HepG2 (cell line): Measurements from ENCODE around the gene IL17RC. TPM values are rescaled to one million over a fixed set of nuclear protein-coding genes. Genes with fewer than 3 reads are reported as not detected.

Experiments
- ELF3 ChIP-seq: IDR thresholded peaks from 2 replicates; pipeline ENCODE4 v1.6.1; 2016; ENCODE audit warnings: missing genetic modification reagents, missing compliant biosample characterization
- ETV6 ChIP-seq: sonication (generic); formaldehyde crosslinking; conservative IDR thresholded peaks from 2 replicates; pipeline ENCODE4 v1.4.0; 2020; ENCODE audit warnings: missing genetic modification reagents
- GABPB1 ChIP-seq: IDR thresholded peaks from 2 replicates; pipeline ENCODE4 v1.6.1; 2016; ENCODE audit warnings: mild to moderate bottlenecking, missing genetic modification reagents, moderate library complexity, missing compliant biosample characterization
- GATA4 ChIP-seq: sonication (generic); IDR thresholded peaks from 2 replicates; pipeline ENCODE4 v1.6.1; 2016; ENCODE audit warnings: antibody characterized with exemption, low read depth, borderline replicate concordance
- HOXA3 ChIP-seq: sonication (generic); formaldehyde crosslinking; IDR thresholded peaks from 2 replicates; pipeline ENCODE4 v1.5.0; 2020; ENCODE audit warnings: missing genetic modification reagents
- KLF16 ChIP-seq, 2 experiments: sonication (generic) in 1 of 2; formaldehyde crosslinking in 1 of 2; IDR thresholded peaks; 2 replicates each; pipeline versions ENCODE4 v1.6.1 to v1.8.0; 2016 to 2023; ENCODE audit warnings: missing genetic modification reagents in 2 of 2, missing compliant biosample characterization in 1 of 2
- NFYC ChIP-seq: IDR thresholded peaks from 2 replicates; pipeline ENCODE4 v1.6.1; 2016; ENCODE audit warnings: missing genetic modification reagents, missing compliant biosample characterization
- TARDBP ChIP-seq: sonication (generic); formaldehyde crosslinking; IDR thresholded peaks from 2 replicates; pipeline ENCODE4 v1.8.0; 2022; ENCODE audit warnings: mild to moderate bottlenecking, missing genetic modification reagents
- TMF1 ChIP-seq: sonication (generic); formaldehyde crosslinking; IDR thresholded peaks from 2 replicates; pipeline ENCODE4 v1.8.1; 2022; ENCODE audit warnings: low read depth, missing genetic modification reagents
- U2AF2 ChIP-seq: fragments of 200-400 bp; formaldehyde crosslinking; IDR thresholded peaks from 2 replicates; pipeline ENCODE4 v1.6.1; 2017; ENCODE audit warnings: low read depth, mild to moderate bottlenecking, low read length
- XBP1 ChIP-seq: sonication (generic); formaldehyde crosslinking; IDR thresholded peaks from 2 replicates; pipeline ENCODE4 v1.5.0; 2020; ENCODE audit warnings: missing genetic modification reagents
- ZFX ChIP-seq: sonication (generic); formaldehyde crosslinking; IDR thresholded peaks from 2 replicates; pipeline ENCODE4 v1.4.0; 2020; ENCODE audit warnings: mild to moderate bottlenecking, low read depth, missing genetic modification reagents, moderate library complexity
- ZNF264 ChIP-seq: sonication (generic); formaldehyde crosslinking; IDR thresholded peaks from 2 replicates; pipeline ENCODE4 v1.4.0; 2020; ENCODE audit warnings: missing genetic modification reagents
- ZNF274 ChIP-seq: sonication (generic); formaldehyde crosslinking; IDR thresholded peaks from 2 replicates; pipeline ENCODE4 v1.5.1; 2020; ENCODE audit warnings: mild to moderate bottlenecking, missing genetic modification reagents
- ZNF296 ChIP-seq: sonication (generic); formaldehyde crosslinking; conservative IDR thresholded peaks from 2 replicates; pipeline ENCODE4 v1.5.0; 2020; ENCODE audit warnings: mild to moderate bottlenecking, missing genetic modification reagents
- ZNF577 ChIP-seq: sonication (generic); formaldehyde crosslinking; IDR thresholded peaks from 2 replicates; pipeline ENCODE4 v1.4.0; 2020; ENCODE audit warnings: mild to moderate bottlenecking, low read depth, missing genetic modification reagents, borderline replicate concordance
- ZNF644 ChIP-seq: IDR thresholded peaks from 2 replicates; pipeline ENCODE4 v1.6.1; 2016; ENCODE audit warnings: low read depth
- ZNF879 ChIP-seq: sonication (generic); formaldehyde crosslinking; IDR thresholded peaks from 2 replicates; pipeline ENCODE4 v1.8.1; 2023; ENCODE audit warnings: missing genetic modification reagents
- polyA plus RNA-seq, 8 experiments: library from polyadenylated mRNA; depleted of rRNA in 3 of 8; stranded (reverse) in 7 of 8; unstranded in 1 of 8; fragments of >200 nt; fragmentation: Illumina TruSeq in 4 of 8; extraction: Trizol in 4 of 8; gene quantifications; 2 replicates each; pipeline versions ENCODE4 v1.2.1 to v1.2.3, GENCODE V29; 2011 to 2016; ENCODE audit warnings: low read depth in 4 of 8, missing spikeins in 1 of 8, mixed read lengths in 1 of 8; ENCODE audit not compliant: insufficient read depth in 1 of 8
- total RNA-seq, 5 experiments: library from RNA; depleted of rRNA; stranded (reverse); fragments of >200 nt; fragmentation: Illumina TruSeq; extraction: Trizol; gene quantifications; 2 replicates each; pipeline ENCODE4 v1.2.3, GENCODE V29; 2016; ENCODE audit warnings: low read depth in 1 of 5
- TF ChIP-seq, protein P1 (sequence below): sonication (generic); formaldehyde crosslinking; IDR thresholded peaks from 2 replicates; pipeline ENCODE4 v1.5.0; 2020; ENCODE audit warnings: mild to moderate bottlenecking, missing genetic modification reagents, moderate library complexity
- TF ChIP-seq, protein P2 (sequence below): sonication (generic); formaldehyde crosslinking; IDR thresholded peaks from 2 replicates; pipeline ENCODE4 v1.4.0; 2020; ENCODE audit warnings: missing genetic modification reagents, borderline replicate concordance
- TF ChIP-seq, protein P3 (sequence below): sonication (generic); formaldehyde crosslinking; IDR thresholded peaks from 2 replicates; pipeline ENCODE4 v1.5.0; 2020; ENCODE audit warnings: missing genetic modification reagents
- TF ChIP-seq, protein P4 (sequence below): sonication (generic); formaldehyde crosslinking; IDR thresholded peaks from 2 replicates; pipeline ENCODE4 v1.8.1; 2023; ENCODE audit warnings: mild to moderate bottlenecking, missing genetic modification reagents

The IL17RC gene
- total and polyA plus RNA-seq, 2 of the 13 experiments (the other 11 are each of a cell fraction or from before 2014, with no cell fraction given), result 20.7 to 24.0 TPM

DNA sequence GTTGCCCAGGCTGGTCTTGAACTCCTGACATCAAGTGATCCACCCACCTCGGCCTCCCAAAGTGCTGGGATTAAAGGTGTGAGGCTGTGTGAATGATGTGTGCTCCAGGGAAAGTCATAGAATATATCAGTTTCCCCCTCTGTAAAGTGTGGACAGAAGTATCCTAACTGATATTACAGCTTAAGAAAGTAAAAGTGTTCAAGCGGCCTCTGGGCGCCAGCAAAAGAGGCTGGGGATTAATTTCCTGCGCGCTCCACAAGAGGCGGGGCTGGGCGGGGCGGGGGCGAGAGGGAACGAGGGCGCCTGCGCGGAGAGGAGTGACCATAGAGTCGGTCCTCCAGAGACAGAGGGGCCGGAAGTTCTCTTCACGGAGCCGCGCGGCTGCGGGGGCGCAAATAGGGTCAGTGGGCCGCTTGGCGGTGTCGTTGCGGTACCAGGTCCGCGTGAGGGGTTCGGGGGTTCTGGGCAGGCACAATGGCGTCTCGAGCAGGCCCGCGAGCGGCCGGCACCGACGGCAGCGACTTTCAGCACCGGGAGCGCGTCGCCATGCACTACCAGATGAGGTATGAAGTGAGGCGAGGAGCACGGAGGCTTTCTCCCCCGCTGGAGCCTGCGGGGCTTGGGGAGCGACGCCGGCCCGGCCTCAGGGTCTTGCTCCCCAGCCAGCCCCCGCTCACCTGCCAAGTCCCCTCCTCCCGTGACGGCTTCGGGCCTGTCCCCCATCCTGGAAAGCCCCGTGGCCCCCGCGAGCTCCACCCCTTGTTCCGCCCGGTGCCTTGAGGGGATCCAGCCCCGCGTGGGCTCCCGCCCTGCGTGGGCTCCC, 26.4 kb upstream of the IL17RC start, which contains the start of gene JAGN1 (continued):
- TF ChIP-seq, protein P1, sequence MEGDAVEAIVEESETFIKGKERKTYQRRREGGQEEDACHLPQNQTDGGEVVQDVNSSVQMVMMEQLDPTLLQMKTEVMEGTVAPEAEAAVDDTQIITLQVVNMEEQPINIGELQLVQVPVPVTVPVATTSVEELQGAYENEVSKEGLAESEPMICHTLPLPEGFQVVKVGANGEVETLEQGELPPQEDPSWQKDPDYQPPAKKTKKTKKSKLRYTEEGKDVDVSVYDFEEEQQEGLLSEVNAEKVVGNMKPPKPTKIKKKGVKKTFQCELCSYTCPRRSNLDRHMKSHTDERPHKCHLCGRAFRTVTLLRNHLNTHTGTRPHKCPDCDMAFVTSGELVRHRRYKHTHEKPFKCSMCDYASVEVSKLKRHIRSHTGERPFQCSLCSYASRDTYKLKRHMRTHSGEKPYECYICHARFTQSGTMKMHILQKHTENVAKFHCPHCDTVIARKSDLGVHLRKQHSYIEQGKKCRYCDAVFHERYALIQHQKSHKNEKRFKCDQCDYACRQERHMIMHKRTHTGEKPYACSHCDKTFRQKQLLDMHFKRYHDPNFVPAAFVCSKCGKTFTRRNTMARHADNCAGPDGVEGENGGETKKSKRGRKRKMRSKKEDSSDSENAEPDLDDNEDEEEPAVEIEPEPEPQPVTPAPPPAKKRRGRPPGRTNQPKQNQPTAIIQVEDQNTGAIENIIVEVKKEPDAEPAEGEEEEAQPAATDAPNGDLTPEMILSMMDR (CRISPR knock-in tag), result peak; percentile 57
- TF ChIP-seq ZNF296 (CRISPR knock-in tag), result no peak
- peak in 1 of 2 experiments; percentile 80; a peak in 2 of 4 replicates for TF ChIP-seq KLF16 (CRISPR knock-in tag; IDR thresholded peaks at IDR 0.05)
- TF ChIP-seq ZNF644 (CRISPR knock-in tag), result no peak
- TF ChIP-seq TMF1, result no peak
- TF ChIP-seq HOXA3, result peak; percentile 90
- peak; percentile 36; the same call in 1 of the 2 replicates for TF ChIP-seq GATA4
- no peak for TF ChIP-seq ELF3
- peak; percentile 84 for TF ChIP-seq TARDBP (CRISPR knock-in tag)
- TF ChIP-seq NFYC (CRISPR knock-in tag), result no peak; the same call in 1 of the 2 replicates
- TF ChIP-seq ZNF879 (CRISPR knock-in tag), result 0 out of 2 replicates have a peak, but pooled peaks have one; percentile 51
- TF ChIP-seq U2AF2, result no peak
- TF ChIP-seq, protein P2, sequence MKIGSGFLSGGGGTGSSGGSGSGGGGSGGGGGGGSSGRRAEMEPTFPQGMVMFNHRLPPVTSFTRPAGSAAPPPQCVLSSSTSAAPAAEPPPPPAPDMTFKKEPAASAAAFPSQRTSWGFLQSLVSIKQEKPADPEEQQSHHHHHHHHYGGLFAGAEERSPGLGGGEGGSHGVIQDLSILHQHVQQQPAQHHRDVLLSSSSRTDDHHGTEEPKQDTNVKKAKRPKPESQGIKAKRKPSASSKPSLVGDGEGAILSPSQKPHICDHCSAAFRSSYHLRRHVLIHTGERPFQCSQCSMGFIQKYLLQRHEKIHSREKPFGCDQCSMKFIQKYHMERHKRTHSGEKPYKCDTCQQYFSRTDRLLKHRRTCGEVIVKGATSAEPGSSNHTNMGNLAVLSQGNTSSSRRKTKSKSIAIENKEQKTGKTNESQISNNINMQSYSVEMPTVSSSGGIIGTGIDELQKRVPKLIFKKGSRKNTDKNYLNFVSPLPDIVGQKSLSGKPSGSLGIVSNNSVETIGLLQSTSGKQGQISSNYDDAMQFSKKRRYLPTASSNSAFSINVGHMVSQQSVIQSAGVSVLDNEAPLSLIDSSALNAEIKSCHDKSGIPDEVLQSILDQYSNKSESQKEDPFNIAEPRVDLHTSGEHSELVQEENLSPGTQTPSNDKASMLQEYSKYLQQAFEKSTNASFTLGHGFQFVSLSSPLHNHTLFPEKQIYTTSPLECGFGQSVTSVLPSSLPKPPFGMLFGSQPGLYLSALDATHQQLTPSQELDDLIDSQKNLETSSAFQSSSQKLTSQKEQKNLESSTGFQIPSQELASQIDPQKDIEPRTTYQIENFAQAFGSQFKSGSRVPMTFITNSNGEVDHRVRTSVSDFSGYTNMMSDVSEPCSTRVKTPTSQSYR (CRISPR knock-in tag), result no peak
- peak; percentile 67; the same call in 1 of the 2 replicates for TF ChIP-seq ZNF274 (CRISPR knock-in tag)
- TF ChIP-seq XBP1, result no peak
- TF ChIP-seq, protein P3, sequence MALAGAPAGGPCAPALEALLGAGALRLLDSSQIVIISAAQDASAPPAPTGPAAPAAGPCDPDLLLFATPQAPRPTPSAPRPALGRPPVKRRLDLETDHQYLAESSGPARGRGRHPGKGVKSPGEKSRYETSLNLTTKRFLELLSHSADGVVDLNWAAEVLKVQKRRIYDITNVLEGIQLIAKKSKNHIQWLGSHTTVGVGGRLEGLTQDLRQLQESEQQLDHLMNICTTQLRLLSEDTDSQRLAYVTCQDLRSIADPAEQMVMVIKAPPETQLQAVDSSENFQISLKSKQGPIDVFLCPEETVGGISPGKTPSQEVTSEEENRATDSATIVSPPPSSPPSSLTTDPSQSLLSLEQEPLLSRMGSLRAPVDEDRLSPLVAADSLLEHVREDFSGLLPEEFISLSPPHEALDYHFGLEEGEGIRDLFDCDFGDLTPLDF, result no peak; the same call in none of the 2 replicates
- peak; percentile 60 for TF ChIP-seq ZNF264 (CRISPR knock-in tag)
- no peak for TF ChIP-seq ETV6 (CRISPR knock-in tag)
- no peak for TF ChIP-seq ZNF577 (CRISPR knock-in tag)
- TF ChIP-seq GABPB1 (CRISPR knock-in tag), result peak; percentile 98
- TF ChIP-seq, protein P4, sequence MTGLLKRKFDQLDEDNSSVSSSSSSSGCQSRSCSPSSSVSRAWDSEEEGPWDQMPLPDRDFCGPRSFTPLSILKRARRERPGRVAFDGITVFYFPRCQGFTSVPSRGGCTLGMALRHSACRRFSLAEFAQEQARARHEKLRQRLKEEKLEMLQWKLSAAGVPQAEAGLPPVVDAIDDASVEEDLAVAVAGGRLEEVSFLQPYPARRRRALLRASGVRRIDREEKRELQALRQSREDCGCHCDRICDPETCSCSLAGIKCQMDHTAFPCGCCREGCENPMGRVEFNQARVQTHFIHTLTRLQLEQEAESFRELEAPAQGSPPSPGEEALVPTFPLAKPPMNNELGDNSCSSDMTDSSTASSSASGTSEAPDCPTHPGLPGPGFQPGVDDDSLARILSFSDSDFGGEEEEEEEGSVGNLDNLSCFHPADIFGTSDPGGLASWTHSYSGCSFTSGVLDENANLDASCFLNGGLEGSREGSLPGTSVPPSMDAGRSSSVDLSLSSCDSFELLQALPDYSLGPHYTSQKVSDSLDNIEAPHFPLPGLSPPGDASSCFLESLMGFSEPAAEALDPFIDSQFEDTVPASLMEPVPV (CRISPR knock-in tag), result peak; percentile 60; the same call in 1 of the 2 replicates
- TF ChIP-seq ZFX (CRISPR knock-in tag), result peak; percentile 98
